ENCODE results near the gene PEF1.

Gene PEF1

GRCh38 chr1:31644560-31645273 lies at the start of gene PEF1:
Gene PEF1 (minus strand): TSS chr1:31644876. CDS start chr1:31644864, 12 bp downstream.
- peak; percentile 89 for DNase-seq

GRCh38 chr1:31693231-31693630 lies 48.6 kb upstream of the PEF1 start:
- DNase-seq, result no peak

- no peak for DNase-seq
These were observed 47.3 kb upstream of the PEF1 start for GRCh38 chr1:31691951-31692350.

GRCh38 chr1:31691446-31691845 lies 46.8 kb upstream of the PEF1 start:
- no peak for DNase-seq

- DNase-seq, result no peak
These were observed 46.2 kb upstream of the PEF1 start for GRCh38 chr1:31690921-31691320.

- DNase-seq, result no peak
These were observed 45.2 kb upstream of the PEF1 start for GRCh38 chr1:31689854-31690253.

GRCh38 chr1:31689379-31689778 lies 44.7 kb upstream of the PEF1 start:
- no peak for DNase-seq

GRCh38 chr1:31688233-31688918 lies 43.7 kb upstream of the PEF1 start:
- no peak for DNase-seq

- DNase-seq, result no peak
These were observed 42.9 kb upstream of the PEF1 start for GRCh38 chr1:31687601-31688000.

- no peak for DNase-seq
These were observed 41.1 kb upstream of the PEF1 start for GRCh38 chr1:31685795-31686194.

- no peak for DNase-seq
These were observed 39.3 kb upstream of the PEF1 start for GRCh38 chr1:31683997-31684396.

GRCh38 chr1:31681415-31681814 lies 36.7 kb upstream of the PEF1 start:
- no peak for DNase-seq

- no peak for DNase-seq
These were observed 35.1 kb upstream of the PEF1 start for GRCh38 chr1:31679676-31680230.

GRCh38 chr1:31679091-31679490 lies 34.4 kb upstream of the PEF1 start:
- DNase-seq, result no peak

- DNase-seq, result no peak
These were observed 34.0 kb upstream of the PEF1 start for GRCh38 chr1:31678681-31679080.

GRCh38 chr1:31677949-31678348 lies 33.3 kb upstream of the PEF1 start:
- no peak for DNase-seq

- no peak for DNase-seq
These were observed 32.7 kb upstream of the PEF1 start for GRCh38 chr1:31677401-31677800.

GRCh38 chr1:31675756-31676155 lies 31.1 kb upstream of the PEF1 start:
- no peak for DNase-seq

GRCh38 chr1:31675161-31675560 lies 30.5 kb upstream of the PEF1 start:
- DNase-seq, result no peak

- no peak for DNase-seq
These were observed 29.9 kb upstream of the PEF1 start for GRCh38 chr1:31674626-31675025.

GRCh38 chr1:31673433-31673832 lies 28.8 kb upstream of the PEF1 start:
- DNase-seq, result no peak

- DNase-seq, result no peak
These were observed 28.3 kb upstream of the PEF1 start for GRCh38 chr1:31672986-31673385.

GRCh38 chr1:31671561-31672201 lies 27.0 kb upstream of the PEF1 start:
- DNase-seq, result no peak

- no peak for DNase-seq
These were observed 26.5 kb upstream of the PEF1 start for GRCh38 chr1:31671147-31671546.

Data from NCI-H1417 treated with DMSO at 0.1 percent for 48 hours (cell line).